Activated B cell treated with CpG ODN at 0.5 μM for 24 hours (primary cell): Measurements from ENCODE around the gene ALDH1A1. TPM values are rescaled to one million over a fixed set of nuclear protein-coding genes. Genes with fewer than 3 reads are reported as not detected.

ENCODE experiments used
- ATAC-seq: fragments of 200-7000 bp; cut with Tn5 transposase; one replicate; pipeline ENCODE4 v1.10.0; 2021; ENCODE audit warnings: low read depth, mild to moderate bottlenecking, moderate library complexity
- CTCF ChIA-PET: fragments of 350-600 bp; sonication (Branson Sonifier 250); formaldehyde crosslinking; loops from one replicate; lab custom pipeline; 2021; ENCODE audit warnings: antibody characterized with exemption; lab: Charles Lee
- POLR2A ChIA-PET: fragments of 350-600 bp; sonication (Branson Sonifier 250); formaldehyde crosslinking; loops from one replicate; lab custom pipeline; 2021; ENCODE audit warnings: antibody characterized with exemption; lab: Charles Lee
- DNase-seq: peaks from one replicate; pipeline ENCODE4 v3.0.0; 2022
- H3K27ac Mint-ChIP-seq: one replicate; pipeline ENCODE4 v1.8.0; 2020; ENCODE audit warnings: mixed read lengths
- H3K27me3 Mint-ChIP-seq: one replicate; pipeline ENCODE4 v1.8.0; 2021; ENCODE audit warnings: mixed read lengths
- H3K36me3 Mint-ChIP-seq: one replicate; pipeline ENCODE4 v1.8.0; 2021; ENCODE audit warnings: low read depth, mixed read lengths
- H3K4me1 Mint-ChIP-seq: one replicate; pipeline ENCODE4 v1.8.0; 2021; ENCODE audit warnings: mixed read lengths
- H3K4me3 Mint-ChIP-seq: one replicate; pipeline ENCODE4 v1.8.0; 2020; ENCODE audit warnings: mild to moderate bottlenecking, mixed read lengths
- H3K9me3 Mint-ChIP-seq: one replicate; pipeline ENCODE4 v1.8.0; 2020; ENCODE audit warnings: mixed read lengths
- intact Hi-C: fragments of 100-400 bp; cut with micrococcal nuclease; formaldehyde crosslinking; loops from one replicate; pipeline ENCODE4 v1.15.1; 2024
- total RNA-seq: library from RNA; stranded (reverse); gene quantifications from 2 replicates; pipeline ENCODE4 v1.2.3, GENCODE V29; 2022
- TF ChIP-seq, protein P1 (sequence below): fragments of 200-600 bp; IDR thresholded peaks from one replicate; pipeline ENCODE4 v1.8.0; 2022; ENCODE audit warnings: antibody characterized with exemption, mild to moderate bottlenecking

Gene ALDH1A1
- total RNA-seq, 1 donor from 2014 or later, result not detected

DNA sequence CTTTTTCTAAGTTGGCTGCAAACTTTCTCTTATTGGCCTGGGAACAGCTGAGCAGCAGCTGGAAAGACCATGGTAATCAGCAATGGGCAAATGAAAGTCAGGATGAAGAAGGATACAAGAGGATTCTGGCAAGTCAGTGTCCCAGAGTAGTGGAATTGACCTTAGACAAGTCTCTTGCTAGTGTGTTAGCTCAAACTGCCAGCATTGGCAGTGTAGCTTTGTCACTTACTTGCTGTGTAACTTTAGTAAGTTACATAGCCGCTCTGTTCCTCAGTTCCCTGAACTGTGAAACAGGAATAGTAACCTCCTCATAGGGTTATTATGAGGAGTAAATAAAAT, 3.6 kb downstream of the ALDH1A1 start:
- H3K9me3 Mint-ChIP-seq, result no peaks in the 10 kb centered on the region
- intact Hi-C loops, result no loop called here
- H3K4me1 Mint-ChIP-seq, result peaks cover 28% of the 10 kb centered on the region
- TF ChIP-seq, protein P1, sequence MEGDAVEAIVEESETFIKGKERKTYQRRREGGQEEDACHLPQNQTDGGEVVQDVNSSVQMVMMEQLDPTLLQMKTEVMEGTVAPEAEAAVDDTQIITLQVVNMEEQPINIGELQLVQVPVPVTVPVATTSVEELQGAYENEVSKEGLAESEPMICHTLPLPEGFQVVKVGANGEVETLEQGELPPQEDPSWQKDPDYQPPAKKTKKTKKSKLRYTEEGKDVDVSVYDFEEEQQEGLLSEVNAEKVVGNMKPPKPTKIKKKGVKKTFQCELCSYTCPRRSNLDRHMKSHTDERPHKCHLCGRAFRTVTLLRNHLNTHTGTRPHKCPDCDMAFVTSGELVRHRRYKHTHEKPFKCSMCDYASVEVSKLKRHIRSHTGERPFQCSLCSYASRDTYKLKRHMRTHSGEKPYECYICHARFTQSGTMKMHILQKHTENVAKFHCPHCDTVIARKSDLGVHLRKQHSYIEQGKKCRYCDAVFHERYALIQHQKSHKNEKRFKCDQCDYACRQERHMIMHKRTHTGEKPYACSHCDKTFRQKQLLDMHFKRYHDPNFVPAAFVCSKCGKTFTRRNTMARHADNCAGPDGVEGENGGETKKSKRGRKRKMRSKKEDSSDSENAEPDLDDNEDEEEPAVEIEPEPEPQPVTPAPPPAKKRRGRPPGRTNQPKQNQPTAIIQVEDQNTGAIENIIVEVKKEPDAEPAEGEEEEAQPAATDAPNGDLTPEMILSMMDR, result no peak
- ChIA-PET CTCF (no interaction called here), POLR2A (no interaction called here)
- ATAC-seq (no peak), DNase-seq (no peak)
- no peak overlapping the region for H3K4me3 Mint-ChIP-seq
- no peak overlapping the region for H3K27ac Mint-ChIP-seq
- H3K27me3 Mint-ChIP-seq, result peaks cover 9% of the 10 kb centered on the region
- no peaks in the 10 kb centered on the region for H3K36me3 Mint-ChIP-seq

DNA sequence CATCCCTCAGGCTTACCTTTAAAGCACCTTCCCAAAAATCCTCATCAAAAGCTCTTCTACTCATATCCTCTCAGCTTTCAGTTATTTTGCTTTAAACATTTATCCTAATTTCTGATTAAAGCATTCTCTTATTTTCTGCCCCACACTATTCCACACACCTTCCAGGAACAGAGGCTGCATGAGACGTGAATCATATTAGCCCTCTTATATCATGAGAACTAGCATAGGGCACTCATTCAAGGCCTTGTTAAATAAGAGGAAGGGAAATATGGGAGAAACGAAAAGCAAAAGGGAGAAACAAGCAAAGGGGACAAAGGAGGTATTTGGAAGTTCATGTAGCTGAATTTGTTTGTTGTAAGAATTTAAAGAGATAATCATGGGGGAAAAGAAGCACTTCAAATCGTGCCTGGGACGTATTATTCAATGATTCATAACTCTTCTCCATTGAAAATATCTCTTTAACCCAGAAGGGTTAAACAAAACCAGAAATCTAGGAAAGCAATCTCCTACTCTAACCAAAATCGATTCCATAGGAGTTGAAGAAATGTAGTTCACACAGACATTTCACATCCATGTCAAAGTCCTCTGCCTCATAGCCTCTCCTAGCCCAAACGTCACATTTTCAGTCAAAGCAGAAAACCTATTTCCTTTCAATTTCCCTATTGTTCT, 4.1 kb downstream of the ALDH1A1 start:
- H3K4me3 Mint-ChIP-seq, result no peak overlapping the region

DNA sequence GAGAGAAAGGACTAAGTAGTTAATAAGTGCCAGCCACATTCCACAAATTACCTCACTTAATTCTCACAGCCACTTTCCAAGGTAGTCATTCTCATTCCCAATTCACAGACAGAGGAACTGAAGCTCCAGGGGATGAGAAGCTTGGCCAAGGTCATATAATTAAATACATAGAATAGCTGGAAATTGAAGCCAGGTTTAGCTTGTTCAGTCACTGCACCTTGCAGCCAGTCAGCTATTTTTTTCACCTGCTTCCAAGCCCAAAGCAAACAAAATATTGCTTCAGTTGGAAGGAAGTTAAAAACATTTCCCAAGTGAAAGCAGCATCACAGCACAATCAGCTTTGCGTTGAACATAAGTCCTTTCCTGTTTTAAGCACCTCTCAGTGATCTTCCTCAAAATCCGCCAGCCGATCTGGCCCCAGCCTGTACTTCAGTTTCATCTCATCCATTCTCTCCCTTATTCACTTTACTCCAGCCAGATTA, 4.8 kb downstream of the ALDH1A1 start:
- H3K4me1 Mint-ChIP-seq, result peaks cover 19% of the 10 kb centered on the region
- CTCF ChIA-PET, result interaction anchor here (1.5 kb wide), 1 partner anchor 74 kb away, joined by 3 read pairs; no protein-coding TSS in a partner anchor
- no peak for ATAC-seq
- no peak overlapping the region for H3K4me3 Mint-ChIP-seq
- H3K36me3 Mint-ChIP-seq, result no peaks in the 10 kb centered on the region
- POLR2A ChIA-PET, result no interaction called here
- H3K9me3 Mint-ChIP-seq, result no peaks in the 10 kb centered on the region
- no peak for DNase-seq
- intact Hi-C loops, result no loop called here
- no peak overlapping the region for H3K27ac Mint-ChIP-seq
- H3K27me3 Mint-ChIP-seq, result peaks cover 9% of the 10 kb centered on the region
- TF ChIP-seq, protein P1, result no peak

More for the DNA sequence above, 4.1 kb downstream of the ALDH1A1 start:
- ChIA-PET POLR2A (no interaction called here), CTCF (no interaction called here)
- Mint-ChIP-seq H3K27ac (no peak overlapping the region), H3K36me3 (no peaks in the 10 kb centered on the region), H3K9me3 (no peaks in the 10 kb centered on the region), H3K4me1 (peaks cover 25% of the 10 kb centered on the region), H3K27me3 (peaks cover 9% of the 10 kb centered on the region)
- TF ChIP-seq, protein P1, result no peak
- intact Hi-C loops, result no loop called here
- ATAC-seq, result no peak
- no peak for DNase-seq

DNA sequence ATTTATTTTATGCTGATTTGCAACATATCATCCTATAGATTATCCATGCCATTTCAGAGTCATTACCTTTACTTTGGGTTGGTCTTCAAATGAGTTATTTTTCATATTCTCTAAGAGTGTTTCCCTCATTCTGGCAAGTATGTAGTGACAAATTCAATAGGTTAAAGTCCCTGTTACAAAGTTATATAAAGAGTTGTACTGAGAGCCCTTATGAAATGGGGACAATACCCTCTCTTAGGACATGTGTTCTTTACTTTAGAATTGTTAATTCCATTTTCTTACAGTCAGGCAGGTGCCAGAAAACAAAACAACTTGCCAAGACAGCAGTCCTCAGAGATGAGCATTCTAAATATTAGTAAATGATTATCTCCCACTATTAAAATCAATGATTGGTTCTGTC, 6.0 kb downstream of the ALDH1A1 start:
- ChIA-PET CTCF (interaction anchor here (1.5 kb wide), 1 partner anchor 75 kb away, joined by 3 read pairs; no protein-coding TSS in a partner anchor), POLR2A (no interaction called here)
- Mint-ChIP-seq H3K27me3 (peaks cover 6% of the 10 kb centered on the region), H3K27ac (no peak overlapping the region), H3K36me3 (no peaks in the 10 kb centered on the region), H3K4me3 (no peak overlapping the region), H3K9me3 (no peaks in the 10 kb centered on the region), H3K4me1 (peaks cover 8% of the 10 kb centered on the region)
- DNase-seq, result no peak
- TF ChIP-seq, protein P1, result no peak
- intact Hi-C loops, result no loop called here
- no peak for ATAC-seq

DNA sequence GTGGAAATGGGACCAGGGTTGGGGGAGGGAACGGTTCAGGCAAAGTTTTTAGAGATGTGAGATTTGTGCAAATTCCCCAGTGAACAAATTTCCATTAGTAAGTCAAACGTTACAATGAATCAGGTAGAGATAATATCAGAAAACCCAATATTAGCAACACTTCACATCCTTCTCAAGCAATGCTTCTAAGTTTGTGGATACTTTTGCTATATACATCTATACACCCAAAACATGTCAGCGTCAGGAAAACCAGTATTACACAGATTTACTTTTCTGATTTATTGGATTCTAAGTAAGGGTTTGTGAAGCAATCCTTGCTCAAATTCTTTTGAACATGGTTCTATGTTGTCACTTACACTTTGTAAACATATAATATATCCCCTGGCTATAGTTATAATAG, 6.5 kb downstream of the ALDH1A1 start:
- TF ChIP-seq, protein P1, result no peak
- no peak for DNase-seq
- Mint-ChIP-seq H3K27me3 (peaks cover 8% of the 10 kb centered on the region), H3K9me3 (no peaks in the 10 kb centered on the region), H3K36me3 (no peaks in the 10 kb centered on the region), H3K4me3 (no peak overlapping the region), H3K4me1 (peaks cover 3% of the 10 kb centered on the region), H3K27ac (no peak overlapping the region)
- ChIA-PET CTCF (no interaction called here), POLR2A (no interaction called here)
- intact Hi-C loops, result no loop called here
- no peak for ATAC-seq
